ENCODE measurements around the gene TBC1D7. TPM values are rescaled to one million over a fixed set of nuclear protein-coding genes. Genes with fewer than 3 reads are reported as not detected.

Gene TBC1D7
- total and polyA plus RNA-seq, 2 donors from 2014 or later: 12.9 to 39.4 TPM

GRCh38 chr6:13302291-13302690 lies 26.0 kb downstream of the TBC1D7 start:
- DNase-seq: no peak
- Histone ChIP-seq H3K9ac (ENCODE audit: low read length in 3 of 3) (no peak overlapping the region), H3K27me3 (ENCODE audit: control insufficient read depth, insufficient read depth, low read length) (no peaks in the 10 kb centered on the region), H3K4me3 (ENCODE audit: low read length in 3 of 3) (no peak overlapping the region), H3K36me3 (ENCODE audit: control insufficient read depth in 2 of 3, insufficient read depth in 3 of 3, low read length in 3 of 3) (peaks cover 3 to 7% (median 3%) of the 10 kb centered on the region in 3 donors), H3K9me3 (ENCODE audit: control insufficient read depth in 2 of 3, insufficient read depth in 1 of 3, low read length in 3 of 3) (no peaks in the 10 kb centered on the region), H3K27ac (ENCODE audit: low read depth in 2 of 2, low read length in 2 of 2) (peak overlapping the region; percentile 47 to 51), H3K4me1 (ENCODE audit: control insufficient read depth in 2 of 3, insufficient read depth in 2 of 3, low read depth in 1 of 3, low read length in 3 of 3) (peaks cover 0 to 59% (median 9%) of the 10 kb centered on the region in 3 donors)
- no peak for TF ChIP-seq CTCF (IDR thresholded peaks at IDR 0.05; ENCODE audit: borderline replicate concordance, extremely low read depth, insufficient read depth)
- no peak for FAIRE-seq
- intact Hi-C loops (cut with DNase I): no loop called here

GRCh38 chr6:13300643-13301590 lies 27.4 kb downstream of the TBC1D7 start:
- Histone ChIP-seq H3K36me3 (ENCODE audit: control insufficient read depth in 2 of 3, insufficient read depth in 3 of 3, low read length in 3 of 3) (peaks cover 3 to 7% (median 3%) of the 10 kb centered on the region in 3 donors), H3K9me3 (ENCODE audit: control insufficient read depth in 2 of 3, insufficient read depth in 1 of 3, low read length in 3 of 3) (no peaks in the 10 kb centered on the region), H3K4me1 (ENCODE audit: control insufficient read depth in 2 of 3, insufficient read depth in 2 of 3, low read depth in 1 of 3, low read length in 3 of 3) (peaks cover 0 to 54% (median 16%) of the 10 kb centered on the region in 3 donors), H3K27ac (ENCODE audit: low read depth in 2 of 2, low read length in 2 of 2) (no peak overlapping the region), H3K4me3 (ENCODE audit: low read length in 3 of 3) (no peak overlapping the region), H3K9ac (ENCODE audit: low read length in 3 of 3) (no peak overlapping the region), H3K27me3 (ENCODE audit: control insufficient read depth, insufficient read depth, low read length) (no peaks in the 10 kb centered on the region)
- no peak for TF ChIP-seq CTCF (IDR thresholded peaks at IDR 0.05; ENCODE audit: borderline replicate concordance, extremely low read depth, insufficient read depth)
- FAIRE-seq (no peak), DNase-seq (no peak)
- intact Hi-C loops (cut with DNase I): no loop called here

GRCh38 chr6:13299918-13300317 lies 28.4 kb downstream of the TBC1D7 start:
- no peak overlapping the region for H3K4me3 ChIP-seq (ENCODE audit: low read length in 3 of 3)
- DNase-seq (no peak), FAIRE-seq (no peak)
- H3K4me1 ChIP-seq (ENCODE audit: control insufficient read depth in 2 of 3, insufficient read depth in 2 of 3, low read depth in 1 of 3, low read length in 3 of 3): peaks cover 0 to 51% (median 14%) of the 10 kb centered on the region in 3 donors
- no peak overlapping the region for H3K9ac ChIP-seq (ENCODE audit: low read length in 3 of 3)
- intact Hi-C loops (cut with DNase I): no loop called here
- no peak for TF ChIP-seq CTCF (IDR thresholded peaks at IDR 0.05; ENCODE audit: borderline replicate concordance, extremely low read depth, insufficient read depth)
- peaks cover 3% of the 10 kb centered on the region in 3 donors for H3K36me3 ChIP-seq (ENCODE audit: control insufficient read depth in 2 of 3, insufficient read depth in 3 of 3, low read length in 3 of 3)
- peak overlapping the region; percentile 39 to 59 for H3K27ac ChIP-seq (ENCODE audit: low read depth in 2 of 2, low read length in 2 of 2)
- H3K9me3 ChIP-seq (ENCODE audit: control insufficient read depth in 2 of 3, insufficient read depth in 1 of 3, low read length in 3 of 3): no peaks in the 10 kb centered on the region
- no peaks in the 10 kb centered on the region for H3K27me3 ChIP-seq (ENCODE audit: control insufficient read depth, insufficient read depth, low read length)

Measured in kidney (tissue), 14 donors.